Esophagus squamous epithelium (tissue), 4 donors: ENCODE results near the gene DCC.

Experiments used
- POLR2A ChIP-seq, 4 donors: fragments of 450-650 bp; IDR thresholded peaks; one replicate each; pipeline ENCODE4 v1.6.1; 2017; ENCODE audit warnings: antibody characterized with exemption in 4 of 4, mild to moderate bottlenecking in 4 of 4, moderate library complexity in 3 of 4
- TF ChIP-seq, protein P1 (sequence below), 6 experiments: fragments of 450-650 bp in 4 of 6; fragments of 200-600 bp in 2 of 6; sonication (generic) in 2 of 6; IDR thresholded peaks; one replicate each; pipeline ENCODE4 v1.5.1; 2016 to 2019; ENCODE audit warnings: antibody characterized with exemption in 6 of 6, mild to moderate bottlenecking in 4 of 6, moderate library complexity in 4 of 6

DNA sequence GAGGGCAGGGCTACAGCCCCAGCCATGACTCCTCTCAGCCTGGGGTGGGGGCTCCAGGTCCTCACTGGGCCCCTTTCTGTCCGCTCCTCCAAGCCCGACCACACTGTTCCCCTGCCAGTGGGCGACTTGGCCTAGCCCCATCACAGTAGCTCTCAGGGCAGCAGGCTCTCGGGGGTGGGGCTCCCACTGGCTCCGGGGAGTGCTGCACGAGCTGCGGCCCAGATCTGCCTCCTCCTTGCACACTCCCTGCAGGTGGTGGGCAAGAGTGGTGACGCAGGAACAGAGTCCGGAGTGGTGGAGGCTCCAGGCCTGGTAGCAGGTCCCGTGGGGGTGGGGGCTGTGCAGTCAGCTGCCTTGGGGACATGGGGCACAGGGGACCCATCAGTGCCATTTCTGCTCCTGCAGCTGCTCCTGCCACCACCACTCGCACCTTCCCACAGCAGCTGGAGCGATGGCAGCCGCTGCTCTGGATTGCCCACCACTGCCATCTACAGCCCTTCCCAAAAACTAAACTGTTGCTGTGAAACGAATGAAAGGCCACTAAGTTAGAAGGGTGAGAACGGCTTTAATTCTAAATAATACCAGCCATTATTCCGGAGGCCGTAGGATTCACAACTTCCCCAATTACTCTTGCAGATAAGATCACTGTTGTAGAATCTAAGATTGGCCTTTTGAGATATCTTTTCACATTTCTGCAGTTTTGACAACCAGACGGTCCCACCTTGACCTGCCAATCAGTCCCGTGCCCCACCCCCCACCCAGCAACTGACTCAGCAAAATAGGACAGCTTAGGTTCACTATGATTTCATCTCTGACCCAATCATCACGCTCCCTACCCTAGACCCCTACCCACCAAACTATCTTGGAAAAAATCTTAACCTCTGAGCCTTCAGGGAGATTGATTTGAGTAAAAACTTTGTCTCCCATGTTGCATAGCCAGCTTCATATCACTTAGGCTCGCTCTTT, 530.2 kb downstream of the DCC start:
- no peak for TF ChIP-seq POLR2A (IDR thresholded peaks at IDR 0.05)
- TF ChIP-seq, protein P1, sequence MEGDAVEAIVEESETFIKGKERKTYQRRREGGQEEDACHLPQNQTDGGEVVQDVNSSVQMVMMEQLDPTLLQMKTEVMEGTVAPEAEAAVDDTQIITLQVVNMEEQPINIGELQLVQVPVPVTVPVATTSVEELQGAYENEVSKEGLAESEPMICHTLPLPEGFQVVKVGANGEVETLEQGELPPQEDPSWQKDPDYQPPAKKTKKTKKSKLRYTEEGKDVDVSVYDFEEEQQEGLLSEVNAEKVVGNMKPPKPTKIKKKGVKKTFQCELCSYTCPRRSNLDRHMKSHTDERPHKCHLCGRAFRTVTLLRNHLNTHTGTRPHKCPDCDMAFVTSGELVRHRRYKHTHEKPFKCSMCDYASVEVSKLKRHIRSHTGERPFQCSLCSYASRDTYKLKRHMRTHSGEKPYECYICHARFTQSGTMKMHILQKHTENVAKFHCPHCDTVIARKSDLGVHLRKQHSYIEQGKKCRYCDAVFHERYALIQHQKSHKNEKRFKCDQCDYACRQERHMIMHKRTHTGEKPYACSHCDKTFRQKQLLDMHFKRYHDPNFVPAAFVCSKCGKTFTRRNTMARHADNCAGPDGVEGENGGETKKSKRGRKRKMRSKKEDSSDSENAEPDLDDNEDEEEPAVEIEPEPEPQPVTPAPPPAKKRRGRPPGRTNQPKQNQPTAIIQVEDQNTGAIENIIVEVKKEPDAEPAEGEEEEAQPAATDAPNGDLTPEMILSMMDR (IDR thresholded peaks at IDR 0.05) = no peak
